Sigmoid colon (tissue), 4 donors: Measurements from ENCODE around the gene NUCKS1.

Source experiments
- CTCF ChIP-seq, 4 experiments: fragments of 450-650 bp in 3 of 4; fragments of 200-600 bp in 1 of 4; IDR thresholded peaks; one replicate each; pipeline ENCODE4 v1.5.1; 2016 to 2019; ENCODE audit warnings: antibody characterized with exemption in 4 of 4, mild to moderate bottlenecking in 3 of 4, moderate library complexity in 2 of 4
- POLR2AphosphoS5 ChIP-seq, 4 donors: sonication (generic); formaldehyde crosslinking; IDR thresholded peaks; one replicate each; pipeline ENCODE4 v1.6.1; 2017; ENCODE audit warnings: antibody characterized with exemption in 4 of 4

GRCh38 chr1:205710201-205711062 is 39.5 kb downstream of the NUCKS1 start:
- TF ChIP-seq POLR2AphosphoS5 (IDR thresholded peaks at IDR 0.05) (no peak), CTCF (IDR thresholded peaks at IDR 0.05) (no peak)
